OCI-LY7 (cell line): ENCODE results near the gene AIFM3. TPM values are rescaled to one million over a fixed set of nuclear protein-coding genes. Genes with fewer than 3 reads are reported as not detected.

Experiments used
- BruUV-seq: library from RNA; stranded (reverse); fragments of 400-500 nt; replicated peaks from 2 replicates; lab custom pipeline; 2021; lab: Mats Ljungman, UMichigan
- CTCF ChIA-PET: fragments of 300-600 bp; sonication (Branson Sonifier 250); formaldehyde crosslinking; loops from one replicate; lab custom pipeline; 2022; ENCODE audit warnings: antibody characterized with exemption; ENCODE audit not compliant: unreplicated experiment; lab: Charles Lee
- POLR2A ChIA-PET: fragments of 300-600 bp; sonication (Branson Sonifier 250); formaldehyde crosslinking; loops from one replicate; lab custom pipeline; 2022; ENCODE audit warnings: antibody characterized with exemption; lab: Charles Lee
- DNase-seq: peaks from one replicate; pipeline ENCODE4 v3.0.0-alpha.2; 2015; ENCODE audit warnings: low spot score
- H2AFZ ChIP-seq: fragments of 200-600 bp; sonication (generic), shearing (Covaris generic); 2 replicates; pipeline ENCODE4 v1.6.1; 2014; ENCODE audit warnings: mild to moderate bottlenecking, antibody characterized with exemption, low read length, moderate library complexity
- H3K27ac ChIP-seq: fragments of 200-600 bp; sonication (generic); 2 replicates; pipeline ENCODE4 v1.5.1; 2014; ENCODE audit warnings: mixed run types, low read depth, mild to moderate bottlenecking, moderate library complexity, low read length, inconsistent platforms; ENCODE audit not compliant: poor library complexity, severe bottlenecking
- H3K36me3 ChIP-seq: fragments of 200-600 bp; sonication (generic); 2 replicates; pipeline ENCODE4 v1.6.1; 2014; ENCODE audit warnings: mild to moderate bottlenecking, antibody characterized with exemption, low read length, moderate library complexity, mixed read lengths; ENCODE audit not compliant: insufficient read depth
- H3K4me1 ChIP-seq: fragments of 200-600 bp; sonication (generic); 2 replicates; pipeline ENCODE4 v1.5.1; 2014; ENCODE audit warnings: mild to moderate bottlenecking, low read length; ENCODE audit not compliant: insufficient read depth, poor library complexity, severe bottlenecking
- H3K4me2 ChIP-seq: fragments of 200-600 bp; sonication (generic); 2 replicates; pipeline ENCODE4 v1.6.1; 2014; ENCODE audit warnings: mild to moderate bottlenecking, low read length
- H3K4me3 ChIP-seq: fragments of 200-600 bp; sonication (generic); 2 replicates; pipeline ENCODE4 v1.5.1; 2014; ENCODE audit warnings: mild to moderate bottlenecking, low read depth, low read length; ENCODE audit not compliant: poor library complexity, severe bottlenecking
- H3K79me2 ChIP-seq: fragments of 200-600 bp; sonication (generic); 2 replicates; pipeline ENCODE4 v1.6.1; 2016; ENCODE audit warnings: low read depth, mild to moderate bottlenecking, low read length, moderate library complexity, mixed read lengths; ENCODE audit not compliant: insufficient read depth
- H3K9me2 ChIP-seq: fragments of 200-600 bp; sonication (generic); 2 replicates; pipeline ENCODE4 v1.6.1; 2016; ENCODE audit warnings: mild to moderate bottlenecking, low read length, mixed read lengths; ENCODE audit not compliant: insufficient read depth
- H3K9me3 ChIP-seq: fragments of 200-600 bp; sonication (generic); 2 replicates; pipeline ENCODE4 v1.6.1; 2014; ENCODE audit warnings: mild to moderate bottlenecking, mixed run types, low read length, mixed read lengths
- H4K20me1 ChIP-seq: fragments of 200-600 bp; sonication (generic); 2 replicates; pipeline ENCODE4 v1.6.1; 2014; ENCODE audit warnings: mild to moderate bottlenecking, antibody characterized with exemption, low read length, moderate library complexity, mixed read lengths; ENCODE audit not compliant: insufficient read depth
- EZH2phosphoT487 ChIP-seq: fragments of 200-600 bp; sonication (generic); IDR thresholded peaks from 2 replicates; pipeline ENCODE4 v1.6.1; 2018; ENCODE audit warnings: low read depth, borderline replicate concordance, mild to moderate bottlenecking, mixed run types, antibody characterized with exemption, low read length, moderate library complexity, mixed read lengths
- intact Hi-C: fragments of 100-400 bp; cut with micrococcal nuclease; formaldehyde crosslinking; loops from one replicate; pipeline ENCODE4 v1.10.0; 2022; ENCODE audit not compliant: unreplicated experiment
- total RNA-seq, 2 experiments: library from RNA; depleted of rRNA in 1 of 2; stranded (reverse); fragments of >200 nt in 1 of 2; shearing (Covaris generic) in 1 of 2; gene quantifications; 2 replicates each; pipeline ENCODE4 v1.2.3, GENCODE V29; 2014 to 2022
- TF ChIP-seq, protein P1 (sequence below): fragments of 200-600 bp; sonication (generic); conservative IDR thresholded peaks from 2 replicates; pipeline ENCODE4 v1.5.1; 2014; ENCODE audit warnings: mild to moderate bottlenecking, antibody characterized with exemption, low read length, moderate library complexity, mixed read lengths

Gene AIFM3
- total RNA-seq, 2 experiments from 2014 or later: 0.47 TPM; not detected in 1

DNA sequence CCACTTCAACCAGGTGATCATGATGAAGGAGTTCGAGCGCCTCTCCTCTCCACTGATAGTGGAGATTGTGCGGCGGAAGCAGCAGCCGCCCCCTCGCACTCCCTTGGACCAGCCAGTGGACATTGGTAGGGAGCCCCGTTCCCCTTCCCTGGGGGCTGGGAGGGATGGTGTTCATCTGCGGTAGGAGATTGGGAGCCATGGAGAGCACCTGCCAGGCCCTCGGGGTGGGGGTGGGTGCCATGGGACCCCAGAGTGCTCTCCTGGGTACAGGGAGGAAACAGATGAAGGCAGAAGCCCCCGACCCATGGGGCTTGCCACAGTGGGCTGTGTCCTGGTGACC is 27.8 kb downstream of the AIFM3 start:
- no peak for DNase-seq
- Histone ChIP-seq H3K79me2 (no peaks in the 10 kb centered on the region; the same call in 1 of the 2 replicates), H3K9me2 (no peaks in the 10 kb centered on the region), H3K36me3 (peaks cover 37% of the 10 kb centered on the region), H4K20me1 (no peaks in the 10 kb centered on the region), H3K9me3 (no peaks in the 10 kb centered on the region), H2AFZ (no peak overlapping the region), H3K27ac (no peak overlapping the region), H3K4me2 (no peak overlapping the region), H3K4me1 (peaks cover 14% of the 10 kb centered on the region), H3K4me3 (no peak overlapping the region)
- no TSS peak for BruUV-seq
- ChIA-PET CTCF (no interaction called here), POLR2A (no interaction called here)
- TF ChIP-seq, protein P1, sequence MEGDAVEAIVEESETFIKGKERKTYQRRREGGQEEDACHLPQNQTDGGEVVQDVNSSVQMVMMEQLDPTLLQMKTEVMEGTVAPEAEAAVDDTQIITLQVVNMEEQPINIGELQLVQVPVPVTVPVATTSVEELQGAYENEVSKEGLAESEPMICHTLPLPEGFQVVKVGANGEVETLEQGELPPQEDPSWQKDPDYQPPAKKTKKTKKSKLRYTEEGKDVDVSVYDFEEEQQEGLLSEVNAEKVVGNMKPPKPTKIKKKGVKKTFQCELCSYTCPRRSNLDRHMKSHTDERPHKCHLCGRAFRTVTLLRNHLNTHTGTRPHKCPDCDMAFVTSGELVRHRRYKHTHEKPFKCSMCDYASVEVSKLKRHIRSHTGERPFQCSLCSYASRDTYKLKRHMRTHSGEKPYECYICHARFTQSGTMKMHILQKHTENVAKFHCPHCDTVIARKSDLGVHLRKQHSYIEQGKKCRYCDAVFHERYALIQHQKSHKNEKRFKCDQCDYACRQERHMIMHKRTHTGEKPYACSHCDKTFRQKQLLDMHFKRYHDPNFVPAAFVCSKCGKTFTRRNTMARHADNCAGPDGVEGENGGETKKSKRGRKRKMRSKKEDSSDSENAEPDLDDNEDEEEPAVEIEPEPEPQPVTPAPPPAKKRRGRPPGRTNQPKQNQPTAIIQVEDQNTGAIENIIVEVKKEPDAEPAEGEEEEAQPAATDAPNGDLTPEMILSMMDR: no peak
- no peak for TF ChIP-seq EZH2phosphoT487
- intact Hi-C loops: no loop called here

- BruUV-seq: no TSS peak
- no peak overlapping the region for H2AFZ ChIP-seq
- H3K4me1 ChIP-seq: peaks cover 20% of the 10 kb centered on the region
- ChIA-PET POLR2A (no interaction called here), CTCF (no interaction called here)
- no peaks in the 10 kb centered on the region for H4K20me1 ChIP-seq
- H3K79me2 ChIP-seq: peaks cover 6% of the 10 kb centered on the region
- no peak overlapping the region for H3K27ac ChIP-seq
- no peak for DNase-seq
- TF ChIP-seq EZH2phosphoT487: no peak
- TF ChIP-seq, protein P1: no peak
- no peak overlapping the region for H3K4me3 ChIP-seq
- no peaks in the 10 kb centered on the region for H3K9me2 ChIP-seq
- no peak overlapping the region for H3K4me2 ChIP-seq
- no peaks in the 10 kb centered on the region for H3K9me3 ChIP-seq
- peaks cover 43% of the 10 kb centered on the region for H3K36me3 ChIP-seq
- intact Hi-C loops: no loop called here
These were observed 28.4 kb downstream of the AIFM3 start for GRCh38 chr22:20995329-20996030.

DNA sequence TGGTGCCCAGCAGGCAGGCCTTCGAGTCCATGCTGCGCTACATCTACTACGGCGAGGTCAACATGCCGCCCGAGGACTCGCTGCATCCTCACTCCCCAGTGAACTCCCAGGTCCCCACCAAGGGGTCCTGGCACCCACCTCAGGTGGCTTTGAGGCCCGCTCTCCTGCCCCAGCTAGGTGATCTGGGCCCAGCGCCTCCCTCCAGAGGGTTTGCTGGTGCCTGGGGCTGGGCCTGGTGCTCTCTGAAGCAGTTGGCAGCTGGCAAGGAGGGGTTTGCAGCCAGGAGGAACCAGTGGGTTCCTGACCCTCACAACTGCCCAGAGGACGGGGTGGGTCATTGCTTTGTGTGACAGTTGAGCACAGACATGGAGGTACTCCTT is 29.0 kb downstream of the AIFM3 start:
- BruUV-seq: no TSS peak
- intact Hi-C loops: no loop called here
- CTCF ChIA-PET: no interaction called here

More for the DNA sequence above, 29.0 kb downstream of the AIFM3 start:
- H3K36me3 ChIP-seq: peaks cover 44% of the 10 kb centered on the region
- POLR2A ChIA-PET: no interaction called here
- H3K9me3 ChIP-seq: no peaks in the 10 kb centered on the region
- no peaks in the 10 kb centered on the region for H3K9me2 ChIP-seq
- peaks cover 24% of the 10 kb centered on the region for H3K4me1 ChIP-seq
- peaks cover 11% of the 10 kb centered on the region for H3K79me2 ChIP-seq
- no peak overlapping the region for H2AFZ ChIP-seq
- no peak overlapping the region for H3K27ac ChIP-seq
- H3K4me3 ChIP-seq: no peak overlapping the region
- no peak for DNase-seq
- TF ChIP-seq EZH2phosphoT487: no peak
- TF ChIP-seq, protein P1: no peak
- H4K20me1 ChIP-seq: no peaks in the 10 kb centered on the region
- H3K4me2 ChIP-seq: no peak overlapping the region
